ENCODE measurements around the gene ARL14EP.

- TF ChIP-seq SUZ12 (IDR thresholded peaks at IDR 0.05) (no peak), FOXA1 (IDR thresholded peaks at IDR 0.05) (no peak), BHLHE40 (IDR thresholded peaks at IDR 0.05; ENCODE audit: borderline replicate concordance) (no peak), SP1 (IDR thresholded peaks at IDR 0.05) (no peak), TARDBP (IDR thresholded peaks at IDR 0.05) (no peak), FOXM1 (IDR thresholded peaks at IDR 0.05; ENCODE audit: borderline replicate concordance) (no peak), L3MBTL2 (conservative IDR thresholded peaks at IDR 0.05) (no peak), ARNT (IDR thresholded peaks at IDR 0.05) (no peak), CTBP1 (IDR thresholded peaks at IDR 0.05; ENCODE audit: borderline replicate concordance) (no peak), ELF4 (IDR thresholded peaks at IDR 0.05) (no peak), PKNOX1 (IDR thresholded peaks at IDR 0.05) (no peak)
Measured at GRCh38 chr11:30295178-30295885, 27.6 kb upstream of the ARL14EP start.

Measured in HEK293T (cell line).